RWPE2 (cell line): ENCODE measurements around the gene CAVIN3.

ENCODE experiments used
- ATAC-seq: fragments of 200-7000 bp; cut with Tn5 transposase; 3 replicates; pipeline ENCODE4 v1.9.1; 2021; ENCODE audit warnings: low read depth
- DNase-seq: peaks from one replicate; pipeline ENCODE4 v3.0.0-alpha.2; 2020; ENCODE audit warnings: low spot score
- H3K27ac ChIP-seq: fragments of 450-650 bp; 2 replicates; pipeline ENCODE4 v1.5.1; 2017; ENCODE audit warnings: mild to moderate bottlenecking; ENCODE audit not compliant: poor library complexity, severe bottlenecking
- H3K27me3 ChIP-seq: fragments of 250-450 bp; sonication (Bioruptor Pico); 2 replicates; pipeline ENCODE4 v1.5.1; 2021; ENCODE audit warnings: mild to moderate bottlenecking, moderate library complexity; ENCODE audit not compliant: insufficient read depth, poor library complexity, severe bottlenecking
- H3K36me3 ChIP-seq: fragments of 250-450 bp; sonication (Bioruptor Pico); 2 replicates; pipeline ENCODE4 v1.5.1; 2020; ENCODE audit warnings: low read depth, mild to moderate bottlenecking, moderate library complexity
- H3K4me1 ChIP-seq: fragments of 250-450 bp; sonication (Bioruptor Pico); 2 replicates; pipeline ENCODE4 v1.5.1; 2021; ENCODE audit warnings: mild to moderate bottlenecking, moderate library complexity; ENCODE audit not compliant: insufficient read depth, poor library complexity, severe bottlenecking
- H3K4me3 ChIP-seq: fragments of 250-450 bp; sonication (Bioruptor Pico); 2 replicates; pipeline ENCODE4 v1.5.1; 2021; ENCODE audit warnings: mild to moderate bottlenecking, moderate library complexity; ENCODE audit not compliant: severe bottlenecking
- H3K9me3 ChIP-seq: fragments of 250-450 bp; sonication (Bioruptor Pico); 2 replicates; pipeline ENCODE4 v1.5.1; 2021; ENCODE audit warnings: mild to moderate bottlenecking, moderate library complexity; ENCODE audit not compliant: severe bottlenecking
- TF ChIP-seq, protein P1 (sequence below): fragments of 450-650 bp; IDR thresholded peaks from one replicate; pipeline ENCODE4 v1.5.1; 2017; ENCODE audit warnings: mild to moderate bottlenecking, moderate library complexity; ENCODE audit not compliant: poor library complexity, severe bottlenecking

The CAVIN3 gene

DNA sequence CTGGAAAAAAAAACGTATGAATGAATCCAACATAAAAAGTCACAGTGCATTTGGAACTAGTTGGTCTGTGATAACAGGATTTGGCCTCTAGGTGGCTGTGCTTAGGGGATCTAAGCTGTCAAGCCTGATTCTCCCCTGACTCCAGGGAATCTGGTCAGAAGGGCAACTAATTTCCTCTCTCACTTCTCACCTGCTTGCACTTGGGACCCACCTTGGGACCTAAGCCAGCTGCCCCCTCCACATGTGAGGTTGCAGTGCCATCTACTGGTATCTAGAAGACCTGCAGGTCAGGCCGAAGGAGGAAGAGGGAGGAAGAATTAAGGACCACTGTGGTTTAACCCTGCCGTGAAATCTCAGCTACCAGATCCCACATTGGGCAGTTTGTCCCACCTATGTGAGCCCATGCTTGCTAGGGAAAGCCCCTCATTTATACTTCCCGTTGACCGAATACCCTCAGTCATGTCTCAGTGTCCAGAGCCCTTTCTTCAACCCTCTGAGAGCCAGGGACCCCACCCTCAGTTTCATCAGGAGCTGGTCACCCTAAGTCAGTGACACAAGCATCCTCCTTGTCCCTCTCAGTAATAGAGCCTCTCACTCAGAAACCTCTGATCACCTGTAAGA lies 33.2 kb upstream of the CAVIN3 start:
- no peaks in the 10 kb centered on the region for H3K4me1 ChIP-seq
- ATAC-seq, result peak; percentile 78
- no peaks in the 10 kb centered on the region for H3K36me3 ChIP-seq
- DNase-seq, result no peak
- H3K27me3 ChIP-seq, result no peaks in the 10 kb centered on the region
- H3K27ac ChIP-seq, result no peak overlapping the region
- TF ChIP-seq, protein P1, sequence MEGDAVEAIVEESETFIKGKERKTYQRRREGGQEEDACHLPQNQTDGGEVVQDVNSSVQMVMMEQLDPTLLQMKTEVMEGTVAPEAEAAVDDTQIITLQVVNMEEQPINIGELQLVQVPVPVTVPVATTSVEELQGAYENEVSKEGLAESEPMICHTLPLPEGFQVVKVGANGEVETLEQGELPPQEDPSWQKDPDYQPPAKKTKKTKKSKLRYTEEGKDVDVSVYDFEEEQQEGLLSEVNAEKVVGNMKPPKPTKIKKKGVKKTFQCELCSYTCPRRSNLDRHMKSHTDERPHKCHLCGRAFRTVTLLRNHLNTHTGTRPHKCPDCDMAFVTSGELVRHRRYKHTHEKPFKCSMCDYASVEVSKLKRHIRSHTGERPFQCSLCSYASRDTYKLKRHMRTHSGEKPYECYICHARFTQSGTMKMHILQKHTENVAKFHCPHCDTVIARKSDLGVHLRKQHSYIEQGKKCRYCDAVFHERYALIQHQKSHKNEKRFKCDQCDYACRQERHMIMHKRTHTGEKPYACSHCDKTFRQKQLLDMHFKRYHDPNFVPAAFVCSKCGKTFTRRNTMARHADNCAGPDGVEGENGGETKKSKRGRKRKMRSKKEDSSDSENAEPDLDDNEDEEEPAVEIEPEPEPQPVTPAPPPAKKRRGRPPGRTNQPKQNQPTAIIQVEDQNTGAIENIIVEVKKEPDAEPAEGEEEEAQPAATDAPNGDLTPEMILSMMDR, result peak; percentile 94
- H3K4me3 ChIP-seq, result no peak overlapping the region
- no peaks in the 10 kb centered on the region for H3K9me3 ChIP-seq

DNA sequence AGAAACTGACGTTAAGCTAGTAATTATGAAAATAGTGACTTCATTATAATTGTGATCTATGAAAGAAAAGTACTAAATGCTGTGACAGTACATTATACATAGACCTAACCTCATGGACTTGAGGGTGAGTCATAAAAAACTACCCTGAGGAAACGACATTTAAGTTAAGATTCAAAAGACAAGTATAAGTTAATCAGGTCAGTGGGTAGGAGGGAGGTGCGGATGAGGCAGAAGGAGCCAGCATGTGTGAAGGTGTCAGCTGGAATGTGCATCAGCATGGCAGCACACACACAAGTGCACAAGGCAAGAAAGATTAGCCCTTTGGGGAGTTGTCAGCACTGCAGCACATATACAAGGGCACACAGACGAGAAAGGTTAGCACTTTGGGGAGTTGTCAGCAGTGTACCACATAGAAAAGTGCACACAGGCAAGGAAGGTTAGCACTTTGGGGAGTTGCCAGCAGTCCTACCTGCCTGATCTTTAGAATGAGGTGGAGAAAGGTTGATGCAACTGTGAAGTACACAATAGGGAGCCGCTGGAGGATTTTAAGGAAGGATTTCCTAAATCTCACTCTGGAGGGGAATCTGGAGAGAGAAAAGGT lies 31.6 kb upstream of the CAVIN3 start:
- no peak for ATAC-seq
- Histone ChIP-seq H3K27ac (no peak overlapping the region), H3K36me3 (no peaks in the 10 kb centered on the region), H3K9me3 (no peaks in the 10 kb centered on the region), H3K4me3 (no peak overlapping the region), H3K27me3 (no peaks in the 10 kb centered on the region), H3K4me1 (no peaks in the 10 kb centered on the region)
- no peak for DNase-seq
- TF ChIP-seq, protein P1, result no peak

DNA sequence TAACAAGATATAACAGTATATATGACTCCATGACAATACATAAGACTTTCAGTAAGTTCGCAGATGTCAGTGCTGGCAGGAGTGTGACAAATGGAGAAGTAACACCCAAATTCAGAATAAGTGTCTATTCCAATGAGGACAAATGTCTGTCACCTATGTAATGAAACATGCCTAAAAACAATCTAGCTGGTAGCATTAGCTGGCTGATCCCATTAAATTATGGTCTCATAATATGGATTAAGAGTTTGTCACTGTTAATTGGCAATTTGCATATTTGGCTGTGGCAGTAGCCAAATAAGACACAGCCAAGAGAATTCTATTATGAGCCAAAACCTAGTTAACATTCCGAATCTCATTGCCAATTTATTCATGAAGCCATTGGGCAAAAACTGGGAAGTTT lies 30.2 kb upstream of the CAVIN3 start:
- TF ChIP-seq, protein P1, result no peak
- H3K27me3 ChIP-seq, result no peaks in the 10 kb centered on the region
- no peak for ATAC-seq

DNA sequence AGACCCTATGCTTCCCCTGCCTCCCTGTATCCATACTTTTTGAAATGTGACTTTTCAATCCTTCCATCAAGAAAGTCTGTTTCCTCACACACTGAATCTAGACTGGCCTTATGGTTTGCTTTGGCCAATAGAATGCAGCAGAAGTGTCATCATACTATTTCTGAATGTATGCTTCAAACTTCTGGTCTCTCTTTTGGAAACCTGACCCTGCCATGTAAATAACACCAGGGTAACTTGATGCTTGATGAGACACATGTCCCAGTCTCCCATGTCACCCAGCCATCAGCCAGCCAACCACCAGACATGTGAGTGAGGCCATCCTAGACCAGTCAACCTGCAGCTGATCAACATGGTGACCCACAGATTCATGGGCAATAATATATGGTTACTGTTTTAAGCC lies 29.7 kb upstream of the CAVIN3 start:
- Histone ChIP-seq H3K4me1 (no peaks in the 10 kb centered on the region), H3K27ac (no peak overlapping the region), H3K36me3 (no peaks in the 10 kb centered on the region), H3K9me3 (no peaks in the 10 kb centered on the region), H3K4me3 (no peak overlapping the region), H3K27me3 (no peaks in the 10 kb centered on the region)
- TF ChIP-seq, protein P1, result no peak
- DNase-seq, result no peak
- ATAC-seq, result no peak

More for the DNA sequence above, 30.2 kb upstream of the CAVIN3 start:
- Histone ChIP-seq H3K36me3 (no peaks in the 10 kb centered on the region), H3K27ac (no peak overlapping the region), H3K9me3 (no peaks in the 10 kb centered on the region), H3K4me3 (no peak overlapping the region), H3K4me1 (no peaks in the 10 kb centered on the region)
- DNase-seq, result no peak

DNA sequence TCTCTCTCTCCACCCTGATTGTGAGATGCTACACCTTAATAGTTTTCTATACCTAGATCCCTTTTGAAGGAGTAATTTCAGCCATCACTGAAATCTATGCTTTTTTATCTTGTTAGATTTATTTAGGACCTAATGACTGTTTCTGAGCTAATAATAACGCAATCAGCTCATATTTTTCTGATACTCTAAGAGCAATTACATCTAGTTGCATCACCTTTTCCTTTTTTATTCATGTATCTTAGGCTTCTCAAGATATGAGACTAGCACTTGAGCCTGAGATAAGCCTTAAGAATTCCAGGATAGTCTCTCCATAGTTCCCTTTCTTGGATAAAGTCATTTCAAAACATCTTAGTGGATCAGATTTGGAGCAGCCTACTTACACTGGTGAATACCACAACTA lies 25.1 kb upstream of the CAVIN3 start:
- H3K36me3 ChIP-seq, result no peaks in the 10 kb centered on the region
- ATAC-seq, result no peak
- TF ChIP-seq, protein P1, result no peak

More for the DNA sequence above, 25.1 kb upstream of the CAVIN3 start:
- Histone ChIP-seq H3K4me1 (no peaks in the 10 kb centered on the region), H3K27ac (no peak overlapping the region), H3K27me3 (no peaks in the 10 kb centered on the region), H3K9me3 (no peaks in the 10 kb centered on the region), H3K4me3 (no peak overlapping the region)
- no peak for DNase-seq
